Activated naive CD4-positive, alpha-beta T cell treated with anti-CD3 and anti-CD28 coated beads, Interleukin-2, amount 10 ng/mL, durations not matched to agents 7 days and 5 days (primary cell): ENCODE data around the gene TMEM238L.

Experiments used
- CTCF ChIA-PET: fragments of 350-600 bp; sonication (Branson Sonifier 250); formaldehyde crosslinking; loops from one replicate; lab custom pipeline; 2021; ENCODE audit warnings: antibody characterized with exemption; lab: Charles Lee
- DNase-seq: peaks from one replicate; pipeline ENCODE4 v3.0.0-alpha.2; 2020
- H3K27ac Mint-ChIP-seq: one replicate; pipeline ENCODE4 v1.8.0; 2021; ENCODE audit warnings: mild to moderate bottlenecking, moderate library complexity, mixed read lengths
- H3K27me3 Mint-ChIP-seq: one replicate; pipeline ENCODE4 v1.8.0; 2021; ENCODE audit warnings: mild to moderate bottlenecking, mixed read lengths
- H3K36me3 Mint-ChIP-seq: one replicate; pipeline ENCODE4 v1.8.0; 2021; ENCODE audit warnings: mixed read lengths
- H3K4me1 Mint-ChIP-seq: one replicate; pipeline ENCODE4 v1.8.0; 2021; ENCODE audit warnings: mixed read lengths
- H3K4me3 Mint-ChIP-seq: one replicate; pipeline ENCODE4 v1.8.0; 2021; ENCODE audit warnings: mild to moderate bottlenecking, moderate library complexity, mixed read lengths
- H3K9me3 Mint-ChIP-seq: one replicate; pipeline ENCODE4 v1.8.0; 2021; ENCODE audit warnings: mixed read lengths

TMEM238L gene

GRCh38 chr17:10756185-10756584, 47.7 kb downstream of the TMEM238L start:
- no peak for DNase-seq
- H3K27me3 Mint-ChIP-seq, result peaks cover 10% of the 10 kb centered on the region
- H3K4me1 Mint-ChIP-seq, result no peaks in the 10 kb centered on the region
- H3K9me3 Mint-ChIP-seq, result no peaks in the 10 kb centered on the region
- H3K4me3 Mint-ChIP-seq, result no peak overlapping the region
- H3K36me3 Mint-ChIP-seq, result no peaks in the 10 kb centered on the region
- no peak overlapping the region for H3K27ac Mint-ChIP-seq
- CTCF ChIA-PET, result interaction anchor here (0.6 kb wide), 1 partner anchor 120 kb away, joined by 3 read pairs; no protein-coding TSS in a partner anchor

- Mint-ChIP-seq H3K9me3 (no peaks in the 10 kb centered on the region), H3K4me3 (no peak overlapping the region), H3K27ac (no peak overlapping the region), H3K36me3 (no peaks in the 10 kb centered on the region), H3K27me3 (peaks cover 10% of the 10 kb centered on the region), H3K4me1 (no peaks in the 10 kb centered on the region)
- CTCF ChIA-PET, result interaction anchor here (0.6 kb wide), 1 partner anchor 119 kb away, joined by 3 read pairs; no protein-coding TSS in a partner anchor
- DNase-seq, result no peak
Observed at GRCh38 chr17:10755592-10756127, 48.2 kb downstream of the TMEM238L start.

- H3K27ac Mint-ChIP-seq, result no peak overlapping the region
- H3K4me1 Mint-ChIP-seq, result no peaks in the 10 kb centered on the region
- H3K36me3 Mint-ChIP-seq, result no peaks in the 10 kb centered on the region
- H3K4me3 Mint-ChIP-seq, result no peak overlapping the region
- H3K9me3 Mint-ChIP-seq, result no peaks in the 10 kb centered on the region
- CTCF ChIA-PET, result interaction anchor here (0.7 kb wide), 1 partner anchor 18 kb away, joined by 3 read pairs; no protein-coding TSS in a partner anchor
- DNase-seq, result no peak
- H3K27me3 Mint-ChIP-seq, result peaks cover 10% of the 10 kb centered on the region
Observed at GRCh38 chr17:10754861-10755591, 48.9 kb downstream of the TMEM238L start.

GRCh38 chr17:10754109-10754508, 49.8 kb downstream of the TMEM238L start:
- peak; percentile 53 for DNase-seq
- CTCF ChIA-PET, result interaction anchor here (0.7 kb wide), 1 partner anchor 17 kb away, joined by 3 read pairs; no protein-coding TSS in a partner anchor
- Mint-ChIP-seq H3K9me3 (no peaks in the 10 kb centered on the region), H3K36me3 (no peaks in the 10 kb centered on the region), H3K27ac (no peak overlapping the region), H3K4me1 (no peaks in the 10 kb centered on the region), H3K4me3 (no peak overlapping the region), H3K27me3 (peaks cover 10% of the 10 kb centered on the region)

GRCh38 chr17:10752696-10753095, 51.2 kb downstream of the TMEM238L start:
- H3K27ac Mint-ChIP-seq, result no peak overlapping the region
- H3K4me3 Mint-ChIP-seq, result no peak overlapping the region
- H3K9me3 Mint-ChIP-seq, result no peaks in the 10 kb centered on the region
- H3K4me1 Mint-ChIP-seq, result no peaks in the 10 kb centered on the region
- H3K36me3 Mint-ChIP-seq, result no peaks in the 10 kb centered on the region
- H3K27me3 Mint-ChIP-seq, result peaks cover 12% of the 10 kb centered on the region
- CTCF ChIA-PET, result interaction anchor here (1.3 to 1.6 kb wide), 2 partner anchors 15 to 20 kb away, joined by 3 to 4 read pairs; no protein-coding TSS in a partner anchor
- DNase-seq, result no peak

- DNase-seq, result no peak
- H3K4me3 Mint-ChIP-seq, result no peak overlapping the region
- H3K9me3 Mint-ChIP-seq, result no peaks in the 10 kb centered on the region
- CTCF ChIA-PET, result no interaction called here
- no peaks in the 10 kb centered on the region for H3K36me3 Mint-ChIP-seq
- peaks cover 17% of the 10 kb centered on the region for H3K27me3 Mint-ChIP-seq
- no peaks in the 10 kb centered on the region for H3K4me1 Mint-ChIP-seq
- no peak overlapping the region for H3K27ac Mint-ChIP-seq
Observed at GRCh38 chr17:10751563-10751962, 52.3 kb downstream of the TMEM238L start.

- H3K4me3 Mint-ChIP-seq, result no peak overlapping the region
- H3K27me3 Mint-ChIP-seq, result peaks cover 15% of the 10 kb centered on the region
- CTCF ChIA-PET, result no interaction called here
- no peak for DNase-seq
- no peaks in the 10 kb centered on the region for H3K4me1 Mint-ChIP-seq
- no peaks in the 10 kb centered on the region for H3K9me3 Mint-ChIP-seq
- H3K36me3 Mint-ChIP-seq, result no peaks in the 10 kb centered on the region
- H3K27ac Mint-ChIP-seq, result no peak overlapping the region
Observed at GRCh38 chr17:10750210-10750609, 53.7 kb downstream of the TMEM238L start.

- Mint-ChIP-seq H3K27ac (no peak overlapping the region), H3K36me3 (no peaks in the 10 kb centered on the region), H3K27me3 (peaks cover 19% of the 10 kb centered on the region), H3K4me3 (no peak overlapping the region), H3K9me3 (no peaks in the 10 kb centered on the region), H3K4me1 (peaks cover 8% of the 10 kb centered on the region)
- no peak for DNase-seq
- CTCF ChIA-PET, result interaction anchor here (0.9 to 2.9 kb wide), 2 partner anchors 12 to 96 kb away, joined by 3 to 15 read pairs; no protein-coding TSS in a partner anchor
Observed at GRCh38 chr17:10748531-10749181, 55.2 kb downstream of the TMEM238L start.

- H3K36me3 Mint-ChIP-seq, result no peaks in the 10 kb centered on the region
- CTCF ChIA-PET, result no interaction called here
Observed at GRCh38 chr17:10745231-10745630, 58.7 kb downstream of the TMEM238L start.

More at GRCh38 chr17:10745231-10745630, 58.7 kb downstream of the TMEM238L start:
- Mint-ChIP-seq H3K4me3 (no peak overlapping the region), H3K9me3 (no peaks in the 10 kb centered on the region), H3K27me3 (peaks cover 27% of the 10 kb centered on the region), H3K27ac (no peak overlapping the region), H3K4me1 (peaks cover 8% of the 10 kb centered on the region)
- no peak for DNase-seq
